Purkinje cell (primary cell): ENCODE measurements around the gene GOLIM4. TPM values are rescaled to one million over a fixed set of nuclear protein-coding genes. Genes with fewer than 3 reads are reported as not detected.

Experiments
- polyA plus RNA-seq: library from polyadenylated mRNA; unstranded; fragments of >200 nt; fragmentation: Nextera tagmentation; gene quantifications from 2 replicates; pipeline ENCODE4 v1.2.1, GENCODE V29; 2014

Gene GOLIM4
- polyA plus RNA-seq: 434 and 490 TPM in 2 replicates

GRCh38 chr3:168095611-168096209 is at the start of gene GOLIM4:
TSS of gene GOLIM4 (minus strand) at chr3:168095924. CDS start at chr3:168095285, 639 bp downstream.

